GM21619 (cell line): ENCODE measurements around the gene ENDOD1.

Experiments used
- ATAC-seq: cut with Tn5 transposase; IDR thresholded peaks from one replicate; pipeline ENCODE4 v1.9.1; 2021; ENCODE audit not compliant: unreplicated experiment

The ENDOD1 gene

DNA sequence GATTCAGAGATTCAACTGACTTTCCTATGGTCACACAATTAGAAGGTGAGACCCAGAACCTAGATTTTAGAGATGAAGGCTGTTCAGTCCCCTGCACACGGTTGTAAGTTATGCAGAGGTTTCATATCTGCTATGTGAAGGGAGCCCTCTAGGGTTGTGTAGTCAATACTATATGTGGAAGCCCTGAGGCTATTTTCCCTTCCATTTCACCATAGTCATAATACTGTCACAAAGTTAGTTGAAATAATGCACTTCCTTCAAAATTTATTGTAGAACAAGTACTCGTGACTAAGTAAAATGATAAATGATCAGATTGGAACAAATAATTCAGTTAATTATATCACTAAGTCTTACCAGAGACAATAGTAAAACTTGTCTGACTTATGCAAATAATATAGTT lies 48.8 kb downstream of the ENDOD1 start:
- ATAC-seq = peak; percentile 90

GRCh38 chr11:95140397-95141033 lies 50.9 kb downstream of the ENDOD1 start:
- no peak for ATAC-seq

DNA sequence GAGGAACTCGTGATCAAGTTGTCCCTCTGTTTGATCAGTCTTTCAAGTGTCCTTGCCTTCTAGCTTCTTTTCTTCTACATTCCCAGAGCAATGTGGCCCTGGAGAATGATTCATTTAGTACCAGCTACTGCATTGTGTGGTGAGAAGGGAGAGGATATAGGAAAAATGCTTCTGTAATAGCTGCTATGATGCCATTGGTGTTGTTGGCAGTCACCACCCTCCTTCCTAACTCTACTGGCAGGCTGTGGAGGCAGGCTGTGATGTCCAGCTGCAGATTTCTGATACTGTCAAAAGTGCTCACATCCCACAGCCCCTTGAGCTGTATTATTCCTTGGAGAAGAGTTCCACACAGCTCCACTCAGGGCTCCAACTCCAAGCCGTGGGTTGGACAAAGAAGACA lies 52.8 kb downstream of the ENDOD1 start:
- no peak for ATAC-seq

- no peak for ATAC-seq
These were observed 53.5 kb downstream of the ENDOD1 start for GRCh38 chr11:95143106-95143681.

- ATAC-seq = no peak
These were observed 54.9 kb downstream of the ENDOD1 start for GRCh38 chr11:95144313-95145235.

- no peak for ATAC-seq
These were observed 55.9 kb downstream of the ENDOD1 start for GRCh38 chr11:95145430-95146060.

- no peak for ATAC-seq
These were observed 57.8 kb downstream of the ENDOD1 start for GRCh38 chr11:95147364-95147905.

GRCh38 chr11:95148406-95148805 lies 58.8 kb downstream of the ENDOD1 start:
- ATAC-seq = no peak

DNA sequence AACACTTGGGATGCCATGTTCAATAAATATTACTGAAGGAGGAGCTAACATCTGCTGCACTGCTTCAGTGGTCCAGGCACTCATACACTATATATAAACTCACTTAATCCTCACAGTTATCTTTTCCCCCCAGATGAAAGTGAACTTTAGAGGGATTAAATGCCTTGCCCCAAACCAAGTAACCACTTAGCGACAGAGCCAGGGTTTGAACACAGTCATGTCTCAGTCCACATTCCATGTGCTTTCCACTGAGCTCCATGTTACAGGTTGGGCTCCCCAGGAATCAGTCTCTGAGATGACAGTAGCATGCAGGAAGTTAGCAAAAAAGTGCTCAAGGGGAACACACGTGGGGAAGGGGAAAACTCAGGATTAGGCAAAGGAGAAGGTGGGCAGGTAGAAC lies 59.3 kb downstream of the ENDOD1 start:
- ATAC-seq = no peak

GRCh38 chr11:95149651-95150364 lies 60.2 kb downstream of the ENDOD1 start:
- ATAC-seq = no peak

GRCh38 chr11:95150956-95151684 lies 61.5 kb downstream of the ENDOD1 start:
- ATAC-seq = peak; percentile 89

- no peak for ATAC-seq
These were observed 63.5 kb downstream of the ENDOD1 start for GRCh38 chr11:95152876-95153856.

- ATAC-seq = no peak
These were observed 64.2 kb downstream of the ENDOD1 start for GRCh38 chr11:95153857-95154246.

DNA sequence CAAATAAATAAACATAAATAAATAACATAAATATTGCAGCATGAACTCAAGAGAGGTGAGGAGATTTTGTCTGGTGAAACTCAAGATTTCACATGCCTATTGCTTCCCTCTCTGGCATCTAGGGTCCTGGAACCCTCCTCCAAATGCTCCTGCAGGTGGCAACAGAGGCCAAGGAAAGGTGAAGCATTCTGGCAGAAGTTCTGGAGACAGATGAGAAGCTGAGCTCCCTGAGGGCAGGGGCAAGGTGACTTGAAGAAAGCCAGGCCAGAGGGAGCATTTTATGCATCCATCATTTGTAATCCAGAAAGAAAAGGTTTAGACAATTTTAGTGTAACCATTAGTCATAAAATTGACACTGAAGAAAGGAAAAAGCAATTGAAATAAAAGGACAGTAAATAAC lies 64.9 kb downstream of the ENDOD1 start:
- ATAC-seq = no peak

GRCh38 chr11:95155385-95155784 lies 65.7 kb downstream of the ENDOD1 start:
- no peak for ATAC-seq

DNA sequence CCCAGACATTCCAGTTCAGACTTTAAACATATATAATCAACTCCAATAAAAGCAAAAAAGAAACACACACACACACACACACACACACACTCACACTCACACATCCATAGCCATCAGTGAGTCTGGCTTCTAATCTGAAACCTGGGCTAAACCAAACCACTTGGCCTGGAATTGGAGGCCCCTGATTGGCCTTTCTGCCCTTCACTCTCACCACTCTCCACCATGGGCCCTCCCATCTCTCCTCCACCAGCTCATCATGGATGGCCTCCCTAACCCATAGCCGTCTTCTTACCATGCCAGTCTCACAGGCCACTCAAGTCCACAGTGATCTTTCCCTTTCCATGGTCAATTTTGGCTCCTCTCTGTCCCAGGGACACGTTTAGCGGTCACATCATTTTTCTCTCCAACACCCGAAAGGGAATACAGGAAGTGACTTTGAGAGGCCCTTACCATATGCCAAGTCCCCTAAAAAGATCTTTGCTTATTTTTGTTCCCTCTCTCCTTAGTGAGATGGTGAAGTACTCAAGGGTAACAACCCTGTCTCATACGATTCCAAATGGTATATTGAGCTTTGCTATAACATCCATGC lies 66.6 kb downstream of the ENDOD1 start:
- no peak for ATAC-seq

GRCh38 chr11:95156916-95157541 lies 67.4 kb downstream of the ENDOD1 start:
- ATAC-seq = no peak

DNA sequence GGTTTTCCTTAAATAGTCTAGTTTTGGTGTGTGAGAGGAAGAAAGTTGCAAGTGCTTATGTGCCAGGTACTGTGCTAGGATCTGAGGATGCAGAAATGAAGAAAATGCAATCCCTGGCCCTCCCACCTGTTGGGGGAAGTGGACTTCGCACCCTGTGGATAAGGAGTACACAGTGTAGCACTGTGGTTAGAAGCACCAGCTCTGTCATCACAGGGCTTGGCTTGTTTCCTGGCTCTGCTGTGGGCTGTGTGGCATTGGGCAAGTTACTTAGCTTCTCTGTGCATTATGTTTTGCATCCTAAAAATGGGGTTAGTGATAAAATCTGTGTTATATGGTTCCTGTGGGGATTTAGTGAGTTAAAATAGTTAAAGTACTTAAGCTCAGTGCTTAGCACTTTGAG lies 68.2 kb downstream of the ENDOD1 start:
- no peak for ATAC-seq
